PC-9 (cell line): ENCODE data around the gene TKT.

Experiments used
- CTCF ChIP-seq: fragments of 200-600 bp; sonication (generic); conservative IDR thresholded peaks from 2 replicates; pipeline ENCODE4 v1.6.1; 2017; ENCODE audit warnings: mixed run types, antibody characterized with exemption, mild to moderate bottlenecking, moderate library complexity
- EZH2 ChIP-seq: fragments of 200-600 bp; sonication (generic); IDR thresholded peaks from 2 replicates; pipeline ENCODE4 v1.8.0; 2017; ENCODE audit warnings: antibody characterized with exemption, low read depth

GRCh38 chr3:53295410-53295809 lies 39.6 kb upstream of the TKT start:
- TF ChIP-seq CTCF (no peak), EZH2 (no peak)
